Daoy (cell line): Measurements from ENCODE around the gene PUSL1. TPM values are rescaled to one million over a fixed set of nuclear protein-coding genes. Genes with fewer than 3 reads are reported as not detected.
A peak's percentile ranks its signal among the peaks of the same experiment; 100 is the strongest.

ENCODE experiments used
- DNase-seq: peaks from one replicate; pipeline ENCODE4 v3.0.0-alpha.2; 2015; ENCODE audit warnings: low read depth
- total RNA-seq: library from RNA; depleted of rRNA; stranded (reverse); fragments of >200 nt; shearing (Covaris generic); gene quantifications from 2 replicates; pipeline ENCODE4 v1.2.3, GENCODE V29; 2014

Gene PUSL1
- total RNA-seq, 1 experiment from 2014 or later: 39.8 TPM

DNA sequence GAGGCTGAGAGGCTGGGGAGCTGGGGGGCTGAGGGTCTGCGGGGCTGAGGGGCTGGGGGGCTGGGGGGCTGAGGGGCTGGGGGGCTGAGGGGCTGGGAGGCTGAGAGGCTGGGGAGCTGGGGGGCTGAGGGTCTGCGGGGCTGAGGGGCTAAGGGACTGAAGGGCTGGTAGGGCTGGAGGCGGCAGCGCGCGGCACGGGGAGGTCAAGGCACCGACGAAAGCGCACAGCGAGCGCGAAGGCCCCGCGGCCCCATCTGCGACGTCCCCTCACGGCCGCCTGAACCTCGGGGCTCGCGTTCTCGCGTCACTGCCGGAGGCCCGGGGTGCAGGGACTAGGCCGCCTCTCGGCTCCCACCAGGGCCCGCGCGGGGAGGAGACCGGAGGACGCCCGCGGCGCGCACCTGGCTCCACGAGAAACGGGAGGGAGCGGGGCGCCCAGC is 15.7 kb downstream of the PUSL1 start:
- DNase-seq: no peak

DNA sequence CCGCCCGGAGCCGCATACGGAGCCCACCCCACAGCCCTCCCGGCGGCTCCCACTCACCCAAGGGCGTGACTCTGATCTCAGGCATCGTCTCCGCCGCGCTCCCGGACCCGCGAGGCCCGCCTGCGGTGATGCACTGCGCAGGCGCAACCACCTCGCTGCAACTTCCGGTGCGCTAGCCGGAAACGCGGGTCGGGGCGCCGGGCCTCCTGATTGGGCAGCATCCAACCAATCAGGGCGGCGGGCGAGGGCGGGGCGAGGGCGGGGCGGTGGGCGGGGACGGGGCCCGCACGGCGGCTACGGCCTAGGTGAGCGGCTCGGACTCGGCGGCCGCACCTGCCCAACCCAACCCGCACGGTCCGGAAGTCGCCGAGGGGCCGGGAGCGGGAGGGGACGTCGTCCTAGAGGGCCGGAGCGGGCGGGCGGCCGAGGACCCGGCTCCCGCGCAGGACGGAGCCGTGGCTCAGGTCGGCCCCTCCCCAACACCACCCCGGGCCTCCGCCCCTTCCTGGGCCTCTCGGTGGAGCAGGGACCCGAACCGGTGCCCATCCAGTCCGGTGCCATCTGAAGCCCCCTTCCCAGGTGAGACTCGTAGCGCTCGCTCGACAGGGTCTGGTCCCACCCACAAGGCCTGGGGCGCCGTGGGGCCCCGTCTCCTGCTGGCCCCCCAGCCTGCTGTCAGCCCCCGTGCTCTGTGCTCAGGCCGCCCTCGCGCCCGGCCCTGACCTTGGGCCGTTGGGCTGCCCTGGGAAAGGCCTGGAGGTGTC is 16.3 kb downstream of the PUSL1 start, which contains the start of the genes CPTP and INTS11:
Gene CPTP, plus strand, starts transcription at position 279 of the 764 bp plus-strand sequence. CDS start 2,109 bp downstream, outside the sequence.
Gene INTS11, minus strand, starts transcription at position 137 of the 764 bp plus-strand sequence. Its CDS starts 52 bp downstream, at position 85.
- DNase-seq: peak; percentile 96

DNA sequence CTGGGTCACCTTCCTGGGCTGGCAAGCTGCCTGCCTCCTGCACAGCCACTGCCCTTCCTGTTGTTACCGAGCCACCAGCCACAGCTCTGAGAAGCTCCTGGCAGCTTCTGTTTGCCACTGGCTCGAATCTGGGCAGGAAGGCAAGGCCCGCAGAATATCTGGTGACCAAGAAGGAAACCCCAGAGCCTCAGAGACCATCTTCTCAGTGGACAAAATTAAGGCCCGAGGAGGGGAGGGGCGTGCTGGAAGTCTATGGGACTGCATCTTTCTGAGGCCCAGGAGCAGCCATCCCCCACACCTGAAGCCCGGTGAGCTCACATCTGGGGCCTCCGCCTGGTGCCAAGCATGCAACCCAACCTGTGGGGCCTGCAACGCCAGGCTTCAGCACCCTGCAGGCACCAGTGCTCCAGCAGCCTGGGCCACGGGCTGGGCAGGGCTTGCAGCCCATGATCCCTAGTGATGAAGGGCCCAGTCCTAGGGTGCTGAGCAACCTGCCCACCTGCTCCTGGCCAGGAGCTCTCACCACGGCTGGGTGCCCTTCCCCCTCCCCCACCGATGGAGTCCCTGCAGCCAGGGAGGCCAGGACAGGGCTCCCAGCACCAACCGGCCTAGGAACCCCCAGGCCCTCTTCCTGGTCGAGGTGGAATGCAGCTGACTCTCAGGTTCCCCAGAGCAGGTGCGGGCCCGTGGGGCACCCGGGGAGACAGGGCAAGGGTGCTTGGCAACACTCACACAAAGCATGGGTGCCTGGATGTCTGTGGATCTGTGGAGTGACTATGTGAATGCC is 17.1 kb downstream of the PUSL1 start:
- DNase-seq: no peak

DNA sequence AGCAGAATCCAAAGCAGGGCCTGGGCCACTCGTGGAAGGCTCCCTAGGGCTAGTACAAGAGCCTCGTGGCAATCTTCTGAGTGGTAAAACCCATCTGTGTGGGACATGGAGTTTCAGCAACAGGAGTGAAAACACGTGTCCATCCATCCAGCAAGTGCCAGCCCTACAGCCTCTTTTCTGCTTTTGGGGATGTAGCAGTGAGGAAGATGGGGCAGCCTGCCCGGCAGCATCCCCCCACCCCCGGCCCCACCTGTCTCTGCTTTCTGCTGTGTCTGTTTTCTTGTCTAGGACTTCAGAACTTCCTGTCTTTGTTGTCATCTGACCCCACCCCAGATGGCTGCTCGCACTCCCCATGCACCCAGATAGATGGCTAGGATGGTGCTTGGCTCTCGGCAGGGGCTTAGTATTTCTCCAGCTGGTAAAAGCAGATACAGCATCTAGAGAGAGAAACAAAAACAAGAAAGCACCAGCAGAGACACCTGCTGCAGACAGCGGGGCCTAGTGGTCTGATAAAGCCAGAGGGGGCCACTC is 17.7 kb downstream of the PUSL1 start:
- DNase-seq: no peak

DNA sequence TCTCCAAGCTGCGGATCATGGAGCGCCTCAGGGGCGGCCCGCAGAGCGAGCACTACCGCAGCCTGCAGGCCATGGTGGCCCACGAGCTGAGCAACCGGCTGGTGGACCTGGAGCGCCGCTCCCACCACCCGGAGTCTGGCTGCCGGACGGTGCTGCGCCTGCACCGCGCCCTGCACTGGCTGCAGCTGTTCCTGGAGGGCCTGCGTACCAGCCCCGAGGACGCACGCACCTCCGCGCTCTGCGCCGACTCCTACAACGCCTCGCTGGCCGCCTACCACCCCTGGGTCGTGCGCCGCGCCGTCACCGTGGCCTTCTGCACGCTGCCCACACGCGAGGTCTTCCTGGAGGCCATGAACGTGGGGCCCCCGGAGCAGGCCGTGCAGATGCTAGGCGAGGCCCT is 18.9 kb downstream of the PUSL1 start:
- no peak for DNase-seq

DNA sequence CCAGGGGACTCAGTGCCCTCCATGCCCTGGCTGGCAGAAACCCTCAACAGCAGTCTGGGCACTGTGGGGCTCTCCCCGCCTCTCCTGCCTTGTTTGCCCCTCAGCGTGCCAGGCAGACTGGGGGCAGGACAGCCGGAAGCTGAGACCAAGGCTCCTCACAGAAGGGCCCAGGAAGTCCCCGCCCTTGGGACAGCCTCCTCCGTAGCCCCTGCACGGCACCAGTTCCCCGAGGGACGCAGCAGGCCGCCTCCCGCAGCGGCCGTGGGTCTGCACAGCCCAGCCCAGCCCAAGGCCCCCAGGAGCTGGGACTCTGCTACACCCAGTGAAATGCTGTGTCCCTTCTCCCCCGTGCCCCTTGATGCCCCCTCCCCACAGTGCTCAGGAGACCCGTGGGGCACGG is 19.9 kb downstream of the PUSL1 start:
- DNase-seq: no peak

DNA sequence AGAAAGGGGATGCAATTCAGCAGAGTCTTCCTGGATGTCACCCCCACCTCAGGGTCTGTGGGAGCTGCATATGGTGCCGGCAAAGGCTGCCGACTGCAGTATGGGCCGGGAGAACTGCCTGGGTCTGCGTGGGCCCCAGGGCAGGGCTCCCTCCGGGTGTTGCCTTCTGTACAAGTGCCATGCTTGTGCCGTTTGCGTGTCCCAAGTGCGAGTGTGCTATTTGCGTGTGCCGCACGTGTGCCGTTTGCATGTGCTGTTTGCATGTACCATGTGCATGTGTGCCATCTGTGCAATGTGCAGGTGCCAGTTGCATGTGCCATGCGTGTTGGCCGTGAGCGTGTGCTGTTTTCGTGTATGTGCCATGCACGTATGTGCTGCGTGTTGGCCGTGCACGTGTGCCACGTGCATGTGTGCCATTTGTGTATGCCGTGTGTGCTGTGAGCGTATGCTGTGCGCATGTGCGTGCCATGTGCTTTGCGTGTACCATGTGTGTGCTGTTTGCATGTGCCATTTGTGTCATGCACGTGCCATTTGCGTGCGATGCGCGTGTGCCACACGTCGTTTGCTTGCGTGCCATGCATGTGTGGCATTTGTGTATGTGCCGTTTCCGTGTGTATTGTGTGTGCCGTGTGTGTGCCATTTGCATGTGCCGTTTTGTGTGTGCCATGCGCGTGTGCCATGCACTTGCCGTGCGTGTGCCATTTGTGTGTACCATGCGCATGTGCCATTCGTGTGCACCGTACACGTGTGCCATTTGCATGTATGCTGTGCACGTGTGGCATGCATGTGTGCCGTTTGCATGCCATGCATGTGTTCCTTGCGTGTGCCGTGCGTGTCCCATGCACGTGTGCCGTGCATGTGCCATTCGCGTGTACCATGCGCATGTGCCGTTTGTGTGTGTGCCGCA is 21.2 kb downstream of the PUSL1 start:
- DNase-seq: no peak

DNA sequence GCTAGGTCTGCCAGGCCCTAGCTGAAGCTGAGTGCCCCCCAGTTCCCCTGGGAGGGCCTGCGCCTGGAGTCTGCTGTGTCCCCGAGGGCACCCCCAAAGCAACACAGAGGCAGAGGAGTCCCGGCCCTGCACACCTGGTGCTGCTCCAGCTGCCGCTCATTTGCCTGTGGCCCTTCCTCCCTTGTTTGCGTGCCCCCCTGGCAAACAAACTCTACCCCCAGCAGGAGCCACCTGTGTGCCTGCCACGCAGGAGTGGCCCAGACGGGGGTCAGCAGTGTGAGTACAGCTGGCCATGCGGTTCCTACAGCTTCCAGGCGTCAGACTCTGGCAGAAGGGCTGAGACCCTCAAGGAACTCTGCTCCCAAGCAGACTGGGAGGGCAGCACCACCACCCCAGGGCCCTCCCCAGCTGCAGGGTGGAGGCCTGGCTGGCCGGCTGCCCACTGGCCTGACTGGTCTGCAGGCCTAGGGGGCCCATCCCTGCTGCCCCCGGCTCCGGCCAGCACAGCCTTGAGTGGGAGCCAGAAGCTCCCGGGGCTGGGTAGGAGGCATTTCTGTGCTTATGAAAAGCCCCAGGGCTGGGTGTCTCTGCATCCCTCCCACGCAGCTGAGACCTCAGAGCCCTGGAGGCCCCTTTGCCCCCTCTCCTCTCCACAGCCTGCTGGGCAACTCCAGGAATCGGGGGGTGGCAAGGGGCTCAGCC is 22.1 kb downstream of the PUSL1 start:
- no peak for DNase-seq

DNA sequence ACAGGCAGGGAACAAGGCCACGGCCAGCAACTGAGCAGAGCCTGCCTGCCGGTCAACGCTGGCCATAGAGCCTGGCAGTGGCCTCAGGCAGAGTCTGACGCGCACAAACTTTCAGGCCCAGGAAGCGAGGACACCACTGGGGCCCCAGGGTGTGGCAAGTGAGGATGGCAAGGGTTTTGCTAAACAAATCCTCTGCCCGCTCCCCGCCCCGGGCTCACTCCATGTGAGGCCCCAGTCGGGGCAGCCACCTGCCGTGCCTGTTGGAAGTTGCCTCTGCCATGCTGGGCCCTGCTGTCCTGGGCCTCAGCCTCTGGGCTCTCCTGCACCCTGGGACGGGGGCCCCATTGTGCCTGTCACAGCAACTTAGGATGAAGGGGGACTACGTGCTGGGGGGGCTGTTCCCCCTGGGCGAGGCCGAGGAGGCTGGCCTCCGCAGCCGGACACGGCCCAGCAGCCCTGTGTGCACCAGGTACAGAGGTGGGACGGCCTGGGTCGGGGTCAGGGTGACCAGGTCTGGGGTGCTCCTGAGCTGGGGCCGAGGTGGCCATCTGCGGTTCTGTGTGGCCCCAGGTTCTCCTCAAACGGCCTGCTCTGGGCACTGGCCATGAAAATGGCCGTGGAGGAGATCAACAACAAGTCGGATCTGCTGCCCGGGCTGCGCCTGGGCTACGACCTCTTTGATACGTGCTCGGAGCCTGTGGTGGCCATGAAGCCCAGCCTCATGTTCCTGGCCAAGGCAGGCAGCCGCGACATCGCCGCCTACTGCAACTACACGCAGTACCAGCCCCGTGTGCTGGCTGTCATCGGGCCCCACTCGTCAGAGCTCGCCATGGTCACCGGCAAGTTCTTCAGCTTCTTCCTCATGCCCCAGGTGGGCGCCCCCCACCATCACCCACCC is 22.9 kb downstream of the PUSL1 start, which contains the start of gene TAS1R3:
Gene TAS1R3, plus strand, starts transcription at position 213 of the 898 bp plus-strand sequence. Its CDS starts 66 bp downstream, at position 279.
- DNase-seq: no peak

DNA sequence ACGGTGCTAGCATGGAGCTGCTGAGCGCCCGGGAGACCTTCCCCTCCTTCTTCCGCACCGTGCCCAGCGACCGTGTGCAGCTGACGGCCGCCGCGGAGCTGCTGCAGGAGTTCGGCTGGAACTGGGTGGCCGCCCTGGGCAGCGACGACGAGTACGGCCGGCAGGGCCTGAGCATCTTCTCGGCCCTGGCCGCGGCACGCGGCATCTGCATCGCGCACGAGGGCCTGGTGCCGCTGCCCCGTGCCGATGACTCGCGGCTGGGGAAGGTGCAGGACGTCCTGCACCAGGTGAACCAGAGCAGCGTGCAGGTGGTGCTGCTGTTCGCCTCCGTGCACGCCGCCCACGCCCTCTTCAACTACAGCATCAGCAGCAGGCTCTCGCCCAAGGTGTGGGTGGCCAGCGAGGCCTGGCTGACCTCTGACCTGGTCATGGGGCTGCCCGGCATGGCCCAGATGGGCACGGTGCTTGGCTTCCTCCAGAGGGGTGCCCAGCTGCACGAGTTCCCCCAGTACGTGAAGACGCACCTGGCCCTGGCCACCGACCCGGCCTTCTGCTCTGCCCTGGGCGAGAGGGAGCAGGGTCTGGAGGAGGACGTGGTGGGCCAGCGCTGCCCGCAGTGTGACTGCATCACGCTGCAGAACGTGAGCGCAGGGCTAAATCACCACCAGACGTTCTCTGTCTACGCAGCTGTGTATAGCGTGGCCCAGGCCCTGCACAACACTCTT is 23.8 kb downstream of the PUSL1 start:
- DNase-seq: no peak

DNA sequence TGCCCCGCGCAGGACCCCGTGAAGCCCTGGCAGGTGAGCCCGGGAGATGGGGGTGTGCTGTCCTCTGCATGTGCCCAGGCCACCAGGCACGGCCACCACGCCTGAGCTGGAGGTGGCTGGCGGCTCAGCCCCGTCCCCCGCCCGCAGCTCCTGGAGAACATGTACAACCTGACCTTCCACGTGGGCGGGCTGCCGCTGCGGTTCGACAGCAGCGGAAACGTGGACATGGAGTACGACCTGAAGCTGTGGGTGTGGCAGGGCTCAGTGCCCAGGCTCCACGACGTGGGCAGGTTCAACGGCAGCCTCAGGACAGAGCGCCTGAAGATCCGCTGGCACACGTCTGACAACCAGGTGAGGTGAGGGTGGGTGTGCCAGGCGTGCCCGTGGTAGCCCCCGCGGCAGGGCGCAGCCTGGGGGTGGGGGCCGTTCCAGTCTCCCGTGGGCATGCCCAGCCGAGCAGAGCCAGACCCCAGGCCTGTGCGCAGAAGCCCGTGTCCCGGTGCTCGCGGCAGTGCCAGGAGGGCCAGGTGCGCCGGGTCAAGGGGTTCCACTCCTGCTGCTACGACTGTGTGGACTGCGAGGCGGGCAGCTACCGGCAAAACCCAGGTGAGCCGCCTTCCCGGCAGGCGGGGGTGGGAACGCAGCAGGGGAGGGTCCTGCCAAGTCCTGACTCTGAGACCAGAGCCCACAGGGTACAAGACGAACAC is 24.5 kb downstream of the PUSL1 start:
- peak; percentile 47 for DNase-seq

DNA sequence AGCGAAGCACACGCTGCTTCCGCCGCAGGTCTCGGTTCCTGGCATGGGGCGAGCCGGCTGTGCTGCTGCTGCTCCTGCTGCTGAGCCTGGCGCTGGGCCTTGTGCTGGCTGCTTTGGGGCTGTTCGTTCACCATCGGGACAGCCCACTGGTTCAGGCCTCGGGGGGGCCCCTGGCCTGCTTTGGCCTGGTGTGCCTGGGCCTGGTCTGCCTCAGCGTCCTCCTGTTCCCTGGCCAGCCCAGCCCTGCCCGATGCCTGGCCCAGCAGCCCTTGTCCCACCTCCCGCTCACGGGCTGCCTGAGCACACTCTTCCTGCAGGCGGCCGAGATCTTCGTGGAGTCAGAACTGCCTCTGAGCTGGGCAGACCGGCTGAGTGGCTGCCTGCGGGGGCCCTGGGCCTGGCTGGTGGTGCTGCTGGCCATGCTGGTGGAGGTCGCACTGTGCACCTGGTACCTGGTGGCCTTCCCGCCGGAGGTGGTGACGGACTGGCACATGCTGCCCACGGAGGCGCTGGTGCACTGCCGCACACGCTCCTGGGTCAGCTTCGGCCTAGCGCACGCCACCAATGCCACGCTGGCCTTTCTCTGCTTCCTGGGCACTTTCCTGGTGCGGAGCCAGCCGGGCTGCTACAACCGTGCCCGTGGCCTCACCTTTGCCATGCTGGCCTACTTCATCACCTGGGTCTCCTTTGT is 25.3 kb downstream of the PUSL1 start:
- no peak for DNase-seq

DNA sequence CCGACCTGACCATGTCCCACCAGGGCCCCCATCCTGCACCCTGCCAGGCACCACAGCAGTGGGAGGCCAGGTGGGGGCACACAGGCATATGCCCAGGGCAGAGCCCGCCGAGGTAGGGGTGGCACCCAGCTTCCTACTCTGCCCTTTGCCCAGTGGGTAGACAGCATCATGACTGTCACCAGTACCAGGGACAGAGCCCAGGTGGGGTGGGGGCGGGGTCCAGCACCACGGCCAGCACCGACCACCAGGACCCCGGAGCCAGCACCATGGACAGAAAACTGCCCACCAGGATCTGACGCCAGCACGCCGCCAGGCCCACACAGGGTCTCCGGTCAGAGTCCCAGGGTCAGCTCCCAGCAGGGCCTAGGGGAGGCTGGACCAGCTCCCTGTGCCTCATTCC is 26.4 kb downstream of the PUSL1 start:
- no peak for DNase-seq

DNA sequence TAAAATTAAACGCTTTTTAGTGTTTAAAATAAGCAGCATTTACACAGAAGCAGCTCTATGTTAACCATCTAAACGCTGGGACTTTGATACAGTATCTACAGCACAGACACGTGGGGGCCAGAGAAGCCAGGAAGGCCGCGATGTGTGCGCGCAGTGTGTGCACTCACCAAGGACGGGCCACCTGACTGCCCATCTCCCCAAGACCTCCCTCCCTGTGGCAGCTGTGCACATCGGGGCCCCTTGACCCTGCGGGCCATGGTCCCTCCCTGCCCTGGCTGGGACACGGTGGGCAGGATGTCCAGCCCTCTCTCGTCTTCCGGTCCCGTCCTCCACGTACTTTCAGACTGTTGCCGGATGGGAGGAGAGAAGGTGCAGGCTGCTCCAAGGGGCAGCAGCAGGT is 26.9 kb downstream of the PUSL1 start:
- no peak for DNase-seq

DNA sequence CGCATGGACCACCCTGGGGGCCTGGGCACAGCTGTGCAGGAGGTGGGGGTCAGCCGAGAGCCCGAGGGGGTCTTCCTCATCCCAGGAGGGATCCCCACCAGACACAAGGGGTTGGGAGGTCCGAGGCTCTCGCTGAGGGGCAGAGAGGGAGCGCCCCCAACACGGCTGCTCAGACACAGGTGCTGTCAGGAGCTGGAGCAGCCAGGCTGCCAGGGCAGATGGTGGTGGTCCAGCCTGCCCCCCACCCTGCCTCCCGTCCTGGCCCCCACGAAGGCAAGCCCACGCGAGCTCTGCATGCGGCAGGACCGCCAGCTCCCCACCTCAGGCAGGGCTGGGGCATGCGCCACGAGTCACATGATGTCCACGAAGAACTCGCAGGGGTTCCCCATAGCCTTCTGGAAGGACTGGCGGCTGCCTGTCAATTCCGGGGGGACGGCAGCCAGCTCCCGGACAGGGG is 27.4 kb downstream of the PUSL1 start:
- no peak for DNase-seq

DNA sequence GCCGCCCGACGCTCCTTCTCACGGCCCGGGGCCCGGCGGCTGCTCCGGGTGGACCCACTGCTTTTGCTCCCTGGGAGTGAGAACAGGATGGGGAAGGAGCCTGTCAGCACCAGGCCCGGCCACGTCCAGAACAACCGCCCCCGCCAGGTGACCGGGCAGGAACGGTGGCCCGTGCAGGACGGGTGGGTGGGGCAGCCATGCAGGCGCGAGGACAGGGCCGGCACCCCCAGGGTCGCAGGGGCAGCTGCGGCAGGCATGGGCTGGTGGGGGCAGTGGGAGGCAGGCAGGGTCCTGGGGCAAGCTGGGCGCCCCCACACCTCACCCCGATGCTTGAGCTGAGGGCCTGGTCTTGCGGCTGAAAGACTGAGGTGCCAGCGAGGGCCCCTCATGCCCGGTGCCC is 28.0 kb downstream of the PUSL1 start:
- no peak for DNase-seq

DNA sequence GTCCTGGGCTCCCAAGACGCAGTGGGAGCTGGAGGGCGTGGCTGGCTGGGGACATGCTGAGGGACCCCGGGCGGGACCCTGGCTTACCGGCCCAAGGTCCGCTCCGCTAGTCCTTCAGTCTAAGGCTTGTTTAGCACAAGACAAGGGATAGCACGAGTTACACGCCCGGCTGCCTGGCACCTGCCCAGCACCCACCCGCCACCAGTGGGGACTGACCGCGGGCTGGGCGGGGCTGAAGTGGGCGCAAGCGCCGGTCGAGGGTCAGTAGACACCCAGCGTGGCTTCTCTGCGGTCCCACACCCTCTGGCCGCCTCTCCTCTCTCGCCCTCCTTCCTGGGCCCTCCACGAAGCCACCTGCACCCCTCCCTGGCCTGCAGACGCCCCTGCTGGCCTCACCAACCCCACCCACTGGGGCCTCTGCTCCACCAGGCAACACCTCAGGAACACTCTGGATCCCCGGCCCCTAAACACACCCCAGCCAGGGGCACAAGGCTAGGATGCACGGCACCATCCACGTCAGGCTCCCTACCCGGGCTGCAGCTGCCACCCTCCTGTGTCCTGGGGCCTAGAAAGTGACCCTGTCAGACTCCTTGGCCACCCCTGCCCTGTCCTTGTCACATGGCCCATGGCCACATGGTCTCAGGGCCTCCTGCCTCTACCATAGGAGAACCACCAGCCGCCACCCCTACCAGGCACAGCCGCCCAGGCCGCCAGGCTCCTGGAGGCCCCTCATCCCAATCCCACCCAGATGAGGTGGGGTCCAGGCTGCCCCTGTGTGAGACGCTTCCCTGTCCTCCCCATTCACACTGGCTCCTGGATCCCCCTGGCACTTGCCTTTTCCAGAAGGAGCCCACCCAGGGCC is 28.8 kb downstream of the PUSL1 start:
- no peak for DNase-seq
